Esophagus (tissue), 2 donors: ENCODE data around the gene INPP5K. TPM values are rescaled to one million over a fixed set of nuclear protein-coding genes. Genes with fewer than 3 reads are reported as not detected.

ENCODE experiments used
- H3K27ac ChIP-seq, 2 donors: one replicate each; pipeline ENCODE4 v1.5.1; 2013; ENCODE audit warnings: low read depth in 2 of 2, mild to moderate bottlenecking in 2 of 2, inconsistent platforms in 1 of 2, low read length in 1 of 2, moderate library complexity in 1 of 2
- H3K27me3 ChIP-seq, 2 donors: one replicate each; pipeline ENCODE4 v1.6.1; 2013; ENCODE audit warnings: low read length in 2 of 2, control low read depth in 1 of 2, mild to moderate bottlenecking in 1 of 2; ENCODE audit not compliant: insufficient read depth in 2 of 2, control insufficient read depth in 1 of 2
- H3K36me3 ChIP-seq, 2 donors: one replicate each; pipeline ENCODE4 v1.6.1; 2013; ENCODE audit warnings: low read length in 1 of 2; ENCODE audit not compliant: control insufficient read depth in 2 of 2, insufficient read depth in 2 of 2
- H3K4me1 ChIP-seq, 2 donors: one replicate each; pipeline ENCODE4 v1.6.1; 2013; ENCODE audit warnings: low read length in 1 of 2; ENCODE audit not compliant: control insufficient read depth in 2 of 2, insufficient read depth in 2 of 2
- H3K4me3 ChIP-seq, 2 donors: one replicate each; pipeline ENCODE4 v1.5.1; 2013; ENCODE audit warnings: low read length in 2 of 2, mild to moderate bottlenecking in 2 of 2, low read depth in 1 of 2, moderate library complexity in 1 of 2
- H3K9me3 ChIP-seq, 2 donors: one replicate each; pipeline ENCODE4 v1.6.1; 2013; ENCODE audit warnings: mild to moderate bottlenecking in 2 of 2, low read depth in 1 of 2, low read length in 1 of 2, moderate library complexity in 1 of 2; ENCODE audit not compliant: control insufficient read depth in 2 of 2, insufficient read depth in 1 of 2
- WGBS, 2 donors: extraction: QIAGEN DNeasy Blood & Tissue Kit; methylation state at CpG; one replicate each; pipeline ENCODE4 v1.1.7; 2013; 5-methylcytosine and 5-hydroxymethylcytosine counted together
- polyA plus RNA-seq, 2 donors: library from polyadenylated mRNA; stranded (reverse); fragments of 200-250 nt; gene quantifications; one replicate each; pipeline ENCODE4 v1.2.3, GENCODE V29; 2013
- donor health status: healthy with polysubstance abuse.
- donor health status: Bipolar disorder and iron deficiency.

INPP5K gene
- polyA plus RNA-seq, 2 donors: 16.1 to 19.5 TPM

DNA sequence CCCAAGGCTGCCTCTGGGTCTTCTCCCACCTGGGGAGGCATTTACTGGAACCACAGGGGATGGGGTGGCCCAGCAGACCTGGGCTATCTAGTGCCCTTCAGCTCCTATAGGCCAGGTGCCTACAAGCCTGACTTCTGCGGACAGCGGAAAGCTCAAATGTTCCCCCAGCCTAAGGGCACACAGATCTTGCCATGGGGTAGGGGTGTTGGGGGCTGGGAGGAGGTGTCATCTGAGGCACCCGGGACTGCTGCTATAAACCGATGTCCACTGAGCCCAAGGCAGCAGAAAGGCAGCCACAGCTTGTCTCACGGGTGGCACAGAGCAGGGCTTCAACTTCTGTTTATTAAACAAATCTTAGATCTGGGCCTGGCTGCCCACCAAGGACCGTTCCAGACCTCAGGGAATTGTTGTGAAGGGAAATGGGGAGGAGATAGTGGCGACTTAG is 27.6 kb downstream of the INPP5K start:
- 70 to 76% methylated on average over 7 of the region's 7 CpGs for WGBS, 2 donors
- peak overlapping the region in 1 of 2 donors; percentile 46 for H3K4me3 ChIP-seq
- H3K27me3 ChIP-seq: no peaks in the 10 kb centered on the region
- no peaks in the 10 kb centered on the region for H3K9me3 ChIP-seq
- peaks cover 13 to 32% of the 10 kb centered on the region in 2 donors for H3K4me1 ChIP-seq
- peaks cover 0 to 4% of the 10 kb centered on the region in 2 donors for H3K36me3 ChIP-seq
- H3K27ac ChIP-seq: peak overlapping the region; percentile 95 to 96

DNA sequence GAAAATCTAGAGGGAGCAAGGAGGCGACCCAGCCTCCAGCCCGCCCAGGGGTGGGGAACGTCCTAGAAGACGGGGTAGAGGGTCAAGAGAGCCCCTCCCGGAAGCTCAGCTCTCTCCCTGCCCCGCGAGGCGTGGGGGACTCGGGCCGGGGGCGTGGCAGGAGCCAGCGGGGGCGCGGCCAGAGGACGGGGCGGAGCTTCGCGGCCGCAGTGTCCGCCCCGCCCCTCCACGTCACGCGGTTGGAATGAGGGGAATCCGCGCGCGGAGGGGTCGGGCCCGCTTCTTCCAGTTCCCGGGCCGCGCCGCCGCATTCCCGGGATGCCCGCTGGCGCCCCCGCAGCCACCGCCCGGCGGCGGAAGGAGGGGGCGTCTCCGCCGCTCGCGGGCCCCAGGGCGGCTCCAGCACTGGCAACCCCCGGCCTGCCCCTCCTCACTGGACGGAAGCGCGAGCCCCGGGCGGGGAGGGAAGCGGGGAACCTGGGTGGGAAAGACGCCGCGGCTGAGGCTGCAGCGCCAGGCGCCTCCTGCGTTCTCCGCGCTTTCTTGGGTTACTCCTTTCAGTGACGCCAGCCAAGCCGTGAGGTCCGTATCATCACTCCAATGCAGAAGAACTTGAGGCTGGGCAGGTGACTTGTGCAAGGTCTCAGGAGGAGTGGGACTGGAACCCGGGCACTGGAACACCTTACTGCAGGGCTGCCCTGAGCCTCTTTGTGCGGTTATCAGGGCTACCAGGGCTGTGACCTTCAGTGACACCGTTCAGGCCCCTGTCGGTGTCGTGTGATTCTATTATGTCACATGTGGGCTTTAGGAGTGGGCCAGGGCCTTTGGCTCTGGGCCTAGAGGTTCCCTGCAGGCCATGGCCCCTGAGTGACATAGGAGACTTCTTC is 28.2 kb downstream of the INPP5K start:
- H3K36me3 ChIP-seq: peaks cover 0 to 6% of the 10 kb centered on the region in 2 donors
- no peaks in the 10 kb centered on the region for H3K9me3 ChIP-seq
- no peaks in the 10 kb centered on the region for H3K27me3 ChIP-seq
- H3K27ac ChIP-seq: peak overlapping the region; percentile 95 to 96
- peaks cover 10 to 30% of the 10 kb centered on the region in 2 donors for H3K4me1 ChIP-seq
- 3 to 8% methylated on average over 28 to 72 of the region's 72 CpGs for WGBS, 2 donors
- peak overlapping the region; percentile 46 to 61 for H3K4me3 ChIP-seq

- 8 to 14% methylated on average over 72 to 74 of the region's 74 CpGs for WGBS, 2 donors
- Histone ChIP-seq H3K27ac (peak overlapping the region; percentile 95 to 96), H3K4me3 (peak overlapping the region; percentile 46 to 61), H3K36me3 (peaks cover 0 to 14% of the 10 kb centered on the region in 2 donors), H3K27me3 (no peaks in the 10 kb centered on the region), H3K9me3 (no peaks in the 10 kb centered on the region), H3K4me1 (peaks cover 10 to 21% of the 10 kb centered on the region in 2 donors)
Observed at GRCh38 chr17:1486802-1487695, 29.4 kb downstream of the INPP5K start.

- Histone ChIP-seq H3K4me1 (peaks cover 9 to 17% of the 10 kb centered on the region in 2 donors), H3K9me3 (no peaks in the 10 kb centered on the region), H3K4me3 (peak overlapping the region; percentile 63 to 84), H3K27ac (peak overlapping the region; percentile 95 to 96), H3K27me3 (no peaks in the 10 kb centered on the region), H3K36me3 (peaks cover 0 to 23% of the 10 kb centered on the region in 2 donors)
- WGBS, 2 donors: 2 to 3% methylated on average over 57 to 127 of the region's 127 CpGs
Observed at GRCh38 chr17:1485423-1486376, 30.7 kb downstream of the INPP5K start.

GRCh38 chr17:1484676-1485422 is 31.6 kb downstream of the INPP5K start:
- no peaks in the 10 kb centered on the region for H3K27me3 ChIP-seq
- H3K4me1 ChIP-seq: peaks cover 8 to 17% of the 10 kb centered on the region in 2 donors
- H3K36me3 ChIP-seq: peaks cover 3 to 27% of the 10 kb centered on the region in 2 donors
- H3K4me3 ChIP-seq: peak overlapping the region; percentile 63 to 84
- H3K27ac ChIP-seq: peak overlapping the region; percentile 95 to 96
- no peaks in the 10 kb centered on the region for H3K9me3 ChIP-seq
- WGBS, 2 donors: 3 to 4% methylated on average over 13 to 19 of the region's 19 CpGs

GRCh38 chr17:1484060-1484535 is 32.3 kb downstream of the INPP5K start:
- H3K4me3 ChIP-seq: no peak overlapping the region
- H3K9me3 ChIP-seq: no peaks in the 10 kb centered on the region
- no peaks in the 10 kb centered on the region for H3K27me3 ChIP-seq
- H3K36me3 ChIP-seq: peaks cover 3 to 32% of the 10 kb centered on the region in 2 donors
- H3K27ac ChIP-seq: peak overlapping the region in 1 of 2 donors; percentile 96
- WGBS, 2 donors: 86 to 92% methylated on average over 29 of the region's 29 CpGs
- H3K4me1 ChIP-seq: peaks cover 8 to 17% of the 10 kb centered on the region in 2 donors

- H3K4me3 ChIP-seq: no peak overlapping the region
- no peaks in the 10 kb centered on the region for H3K9me3 ChIP-seq
- no peaks in the 10 kb centered on the region for H3K27me3 ChIP-seq
- peaks cover 3 to 44% of the 10 kb centered on the region in 2 donors for H3K36me3 ChIP-seq
- peaks cover 3 to 10% of the 10 kb centered on the region in 2 donors for H3K4me1 ChIP-seq
- peak overlapping the region in 1 of 2 donors; percentile 54 for H3K27ac ChIP-seq
- 82 to 84% methylated on average over 20 of the region's 20 CpGs for WGBS, 2 donors
Observed at GRCh38 chr17:1482680-1483079, 33.7 kb downstream of the INPP5K start.

GRCh38 chr17:1481736-1482135 is 34.7 kb downstream of the INPP5K start:
- H3K27me3 ChIP-seq: no peaks in the 10 kb centered on the region
- H3K4me1 ChIP-seq: peaks cover 0 to 7% of the 10 kb centered on the region in 2 donors
- WGBS, 2 donors: 73 to 79% methylated on average over 11 of the region's 11 CpGs
- no peak overlapping the region for H3K4me3 ChIP-seq
- no peak overlapping the region for H3K27ac ChIP-seq
- H3K36me3 ChIP-seq: peaks cover 3 to 51% of the 10 kb centered on the region in 2 donors
- H3K9me3 ChIP-seq: no peaks in the 10 kb centered on the region
